CD4-positive, alpha-beta T cell treated with Interleukin-1 beta for 1 hour (primary cell): ENCODE data around the gene KCNK7.

Experiments used
- DNase-seq, 2 donors: peaks; one replicate each; pipeline ENCODE4 v3.0.0-alpha.2; 2020 to 2022

KCNK7 gene

GRCh38 chr11:65554057-65554818, 41.4 kb downstream of the KCNK7 start:
- DNase-seq: no peak

DNA sequence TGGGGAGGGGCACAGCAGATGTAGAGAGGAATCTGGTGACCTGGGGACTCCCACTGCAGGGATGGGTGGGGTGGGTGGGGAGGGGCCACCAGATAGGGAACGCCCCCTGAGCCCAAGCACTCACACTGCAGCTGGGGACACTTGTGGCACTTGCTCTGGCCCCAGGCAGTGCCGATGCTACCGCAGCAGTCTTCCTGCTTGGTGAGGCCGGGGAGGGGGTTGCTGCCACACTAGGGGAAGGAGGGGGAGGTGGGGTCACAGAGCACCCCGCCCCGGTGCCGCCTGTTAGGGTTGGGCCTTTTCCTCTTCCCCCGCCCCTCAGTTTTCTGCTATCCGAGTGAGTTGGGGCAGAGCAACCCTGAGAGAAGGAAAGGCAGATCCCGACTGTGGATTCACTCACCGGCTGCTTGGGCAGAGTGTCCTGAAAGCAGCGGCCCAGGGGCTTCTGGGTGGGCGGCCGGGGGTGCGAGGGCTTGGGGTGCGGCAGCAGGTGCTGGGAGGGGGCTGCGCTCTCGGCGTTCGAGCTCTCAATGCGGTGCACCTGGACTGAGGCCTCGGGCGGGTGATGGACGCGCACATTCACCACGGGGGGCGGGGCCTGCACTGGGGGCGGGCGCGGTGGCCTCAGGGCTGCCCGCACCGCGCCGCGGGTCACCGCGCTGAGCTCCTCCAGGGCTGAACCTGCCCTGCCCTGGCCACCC, 42.1 kb downstream of the KCNK7 start:
- DNase-seq: peak; percentile 86

DNA sequence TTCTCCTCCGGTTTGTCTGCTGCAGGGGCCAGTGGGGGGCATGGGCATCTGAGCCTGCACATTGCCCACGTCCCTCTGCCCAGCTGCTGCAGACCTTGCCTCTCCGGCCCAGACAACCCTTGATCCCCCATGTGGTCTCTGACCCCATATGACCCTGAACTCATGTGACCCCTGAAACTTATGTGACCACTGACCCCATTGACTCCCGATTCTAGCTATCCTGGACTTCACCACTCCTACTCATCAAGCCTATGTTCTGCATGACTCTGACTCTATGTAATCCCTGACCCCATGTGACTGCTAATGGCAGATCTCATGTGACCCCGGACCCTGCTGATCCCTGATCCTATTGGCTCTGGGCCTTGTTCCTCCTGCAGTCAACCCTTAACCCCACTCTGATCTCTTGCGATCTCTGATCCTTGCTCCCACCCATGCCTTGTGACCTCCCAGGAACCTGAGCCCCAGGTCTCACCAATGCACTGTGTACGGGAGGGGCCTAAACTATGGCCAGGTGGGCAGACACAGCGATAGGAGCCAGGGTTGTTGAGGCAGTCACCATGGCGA, 43.1 kb downstream of the KCNK7 start:
- no peak for DNase-seq

DNA sequence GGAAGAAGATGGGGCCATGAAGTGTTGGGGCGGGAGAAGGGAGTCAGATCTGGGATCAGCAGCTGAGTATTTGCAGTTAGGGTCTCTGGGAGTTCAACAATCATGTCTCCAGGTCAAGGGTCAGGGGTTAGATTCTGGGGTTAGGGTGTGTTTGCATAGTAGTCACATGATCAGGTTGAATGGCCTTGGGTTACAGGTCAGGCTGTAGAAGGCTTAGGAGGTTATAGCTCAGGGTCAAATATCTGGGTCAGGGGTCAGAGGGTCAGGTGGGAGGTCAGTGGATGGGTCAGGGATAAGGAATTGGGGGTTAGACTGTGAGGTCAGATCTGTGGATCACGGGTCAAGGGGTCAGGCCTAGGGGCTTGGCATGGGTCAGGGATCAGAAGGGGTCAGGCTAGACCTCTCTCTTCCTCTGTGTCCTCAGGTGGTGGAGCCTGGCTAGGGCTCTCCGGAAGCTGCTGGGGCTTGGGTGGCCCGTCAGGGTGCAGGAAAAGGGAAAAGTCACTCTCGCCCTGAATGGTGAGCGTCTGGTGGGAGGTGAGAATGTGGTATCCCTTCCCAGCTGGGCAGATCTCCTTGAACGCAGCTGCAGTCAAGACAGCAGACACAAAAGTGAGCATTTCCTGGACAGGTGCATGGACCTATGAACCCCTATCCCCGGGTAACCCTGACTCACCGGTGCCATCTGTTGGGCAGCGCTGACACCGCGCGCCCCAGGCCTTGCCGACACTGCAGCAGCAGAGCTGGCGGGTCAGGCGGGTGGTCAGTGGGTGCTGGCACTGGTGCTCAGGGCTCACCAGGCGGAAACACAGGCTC, 43.8 kb downstream of the KCNK7 start:
- peak; percentile 72 to 76 for DNase-seq

GRCh38 chr11:65549096-65549495, 46.5 kb downstream of the KCNK7 start:
- DNase-seq: no peak

DNA sequence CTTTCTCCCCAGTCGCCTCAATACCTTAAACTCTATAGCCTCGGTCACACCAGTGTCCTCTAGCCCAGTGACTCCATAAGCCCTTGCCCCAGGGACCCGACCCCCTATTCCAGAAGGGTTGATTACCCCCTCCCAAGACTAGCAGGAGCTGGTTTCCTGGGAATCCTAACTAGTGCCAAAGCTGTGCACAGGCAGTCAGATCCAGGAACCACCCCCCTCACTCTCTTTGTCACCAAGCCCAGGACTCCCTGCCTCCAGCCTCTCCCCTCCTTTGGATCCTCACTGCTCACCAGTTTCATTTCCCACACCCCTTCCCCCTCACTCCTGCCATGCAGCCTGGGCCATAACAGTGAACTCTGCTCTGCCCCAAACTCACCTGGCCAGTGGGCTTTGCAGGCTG, 47.2 kb downstream of the KCNK7 start:
- no peak for DNase-seq

DNA sequence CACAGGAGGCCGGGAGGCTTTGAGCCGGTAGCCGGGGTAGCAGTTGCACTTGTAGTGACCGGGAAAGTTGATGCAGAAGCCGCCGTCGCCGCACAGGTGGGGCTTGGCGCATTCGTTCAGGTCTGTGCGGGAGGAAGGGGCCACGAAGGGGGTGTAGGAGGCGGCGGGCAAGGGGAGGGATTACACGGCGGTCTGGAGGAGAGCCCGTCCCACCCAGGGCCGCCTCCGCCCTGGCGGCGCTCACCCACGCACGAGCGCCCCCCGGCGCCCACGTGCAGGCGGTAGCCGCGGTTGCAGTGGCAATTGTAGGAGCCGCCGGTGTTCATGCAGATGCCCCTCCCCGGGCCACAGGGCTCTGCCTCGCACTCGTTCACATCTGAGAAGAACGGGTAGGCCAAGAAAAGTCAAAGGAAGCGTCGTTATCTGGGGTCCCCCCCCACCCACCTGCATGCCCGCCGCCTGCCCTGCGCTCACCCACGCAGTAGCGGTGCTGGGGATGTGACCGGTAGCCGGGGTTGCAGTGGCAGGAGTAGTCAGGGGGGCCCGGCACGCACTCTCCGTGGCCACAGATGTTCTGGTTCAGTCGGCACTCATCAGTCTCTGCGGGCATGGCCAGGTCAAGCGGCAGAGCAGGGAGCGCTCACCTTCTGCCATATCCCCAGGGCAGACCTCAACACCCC, 48.0 kb downstream of the KCNK7 start:
- peak; percentile 40 to 65 for DNase-seq

GRCh38 chr11:65546217-65546958, 49.2 kb downstream of the KCNK7 start:
- peak; percentile 97 to 98 for DNase-seq

DNA sequence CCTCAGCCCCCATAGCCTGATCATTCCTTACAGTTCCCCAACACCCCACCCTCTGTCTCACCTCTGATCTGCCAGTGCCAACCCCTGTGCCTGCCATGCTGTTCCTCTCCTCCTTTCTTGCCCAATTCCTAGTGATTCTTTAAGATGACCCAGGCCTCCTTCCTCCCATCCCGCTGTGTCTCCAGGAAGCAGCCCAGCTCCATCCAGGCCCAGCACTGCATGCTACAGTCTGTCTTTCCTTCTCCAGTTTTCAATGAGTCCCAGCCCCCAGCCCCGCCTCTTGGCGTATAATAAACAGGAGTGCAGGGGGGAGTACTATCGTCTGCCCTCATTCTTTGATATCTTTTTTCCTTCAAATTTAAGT, 49.8 kb downstream of the KCNK7 start:
- DNase-seq: no peak
